ENCODE results near the gene TFCP2.

The TFCP2 gene

DNA sequence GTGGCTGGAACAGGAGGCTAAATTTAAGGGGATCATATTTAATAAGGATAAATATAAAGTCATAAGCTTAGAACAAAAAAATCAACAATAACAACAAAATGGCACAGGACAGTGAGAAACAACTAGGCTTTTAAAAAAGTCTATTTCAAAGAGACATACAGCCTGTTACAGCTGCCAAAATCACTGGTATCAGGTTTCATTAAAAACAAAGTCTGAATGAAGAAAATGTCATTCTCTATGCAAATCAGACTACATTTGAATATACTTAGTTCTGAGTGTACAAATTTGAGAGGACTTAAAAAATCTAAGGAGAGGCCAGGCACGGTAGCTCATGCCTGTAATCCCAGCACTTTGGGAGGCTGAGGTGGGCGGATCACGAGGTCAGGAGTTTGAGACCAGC lies 44.0 kb downstream of the TFCP2 start:
- Histone ChIP-seq H3K4me3 (ENCODE audit: low read length) (no peak overlapping the region), H3K36me3 (ENCODE audit: control insufficient read depth, insufficient read depth, low read length) (no peaks in the 10 kb centered on the region), H3K9me3 (ENCODE audit: control insufficient read depth, low read length) (no peaks in the 10 kb centered on the region), H3K9ac (ENCODE audit: low read length) (no peak overlapping the region), H3K4me1 (ENCODE audit: control insufficient read depth, insufficient read depth, low read length) (no peaks in the 10 kb centered on the region), H3K27me3 (ENCODE audit: control insufficient read depth, insufficient read depth, low read length) (no peaks in the 10 kb centered on the region)

DNA sequence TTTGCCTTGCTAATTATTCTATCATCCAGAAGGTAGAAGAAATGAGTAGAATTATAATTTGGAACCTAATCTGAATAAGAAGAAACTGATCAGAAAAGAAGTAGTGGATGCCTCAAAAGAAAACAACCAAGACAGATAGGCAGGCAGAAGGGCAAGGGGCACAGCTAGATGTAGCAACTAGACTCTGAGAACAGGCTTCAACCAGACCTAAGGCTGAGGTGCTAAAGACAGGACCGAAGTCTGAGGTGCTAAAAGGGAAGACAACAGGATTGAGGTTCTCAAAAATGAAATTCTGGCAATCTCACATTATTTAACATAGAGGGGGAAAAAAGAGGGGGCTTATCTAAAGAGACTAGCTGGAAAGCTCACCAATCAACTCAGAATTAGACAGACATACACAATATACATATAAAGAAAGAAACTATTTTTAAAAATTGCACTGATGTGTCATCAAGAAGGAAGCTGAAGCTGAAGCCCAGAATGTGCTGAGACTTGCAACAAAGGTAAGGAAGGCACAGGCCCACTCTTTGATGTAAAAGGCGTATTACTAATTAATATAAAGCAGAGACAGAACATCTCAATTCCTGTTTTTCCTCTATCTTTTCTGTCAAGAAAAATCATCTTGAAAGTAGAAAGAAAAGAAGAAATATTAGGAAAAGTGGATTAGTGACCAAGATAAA lies 45.7 kb downstream of the TFCP2 start:
- Histone ChIP-seq H3K27me3 (ENCODE audit: control insufficient read depth, insufficient read depth, low read length) (no peaks in the 10 kb centered on the region), H3K9me3 (ENCODE audit: control insufficient read depth, low read length) (no peaks in the 10 kb centered on the region), H3K4me3 (ENCODE audit: low read length) (no peak overlapping the region), H3K4me1 (ENCODE audit: control insufficient read depth, insufficient read depth, low read length) (no peaks in the 10 kb centered on the region), H3K36me3 (ENCODE audit: control insufficient read depth, insufficient read depth, low read length) (no peaks in the 10 kb centered on the region), H3K9ac (ENCODE audit: low read length) (no peak overlapping the region)

DNA sequence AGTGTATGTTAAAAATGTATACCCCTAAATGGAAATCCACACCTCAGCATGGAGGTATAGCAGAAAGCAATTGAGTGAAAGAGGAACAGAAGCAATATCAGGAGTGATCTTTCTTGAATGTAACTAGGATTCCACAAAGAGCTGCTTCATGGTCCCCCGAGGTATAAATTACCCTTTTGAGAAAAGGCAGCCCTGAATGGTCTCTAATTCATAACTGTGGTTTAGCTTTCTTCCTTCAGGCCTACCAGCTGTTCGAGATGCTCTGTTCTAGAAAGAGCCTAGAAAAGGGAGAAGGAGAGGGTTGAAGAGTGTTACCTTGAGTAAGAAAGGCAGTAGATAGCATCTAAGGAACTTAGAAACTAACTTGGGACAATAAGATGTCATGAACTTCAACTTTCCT lies 46.6 kb downstream of the TFCP2 start:
- H3K9ac ChIP-seq (ENCODE audit: low read length): no peak overlapping the region
- no peaks in the 10 kb centered on the region for H3K4me1 ChIP-seq (ENCODE audit: control insufficient read depth, insufficient read depth, low read length)
- H3K27me3 ChIP-seq (ENCODE audit: control insufficient read depth, insufficient read depth, low read length): no peaks in the 10 kb centered on the region
- no peaks in the 10 kb centered on the region for H3K36me3 ChIP-seq (ENCODE audit: control insufficient read depth, insufficient read depth, low read length)
- H3K4me3 ChIP-seq (ENCODE audit: low read length): no peak overlapping the region
- no peaks in the 10 kb centered on the region for H3K9me3 ChIP-seq (ENCODE audit: control insufficient read depth, low read length)

DNA sequence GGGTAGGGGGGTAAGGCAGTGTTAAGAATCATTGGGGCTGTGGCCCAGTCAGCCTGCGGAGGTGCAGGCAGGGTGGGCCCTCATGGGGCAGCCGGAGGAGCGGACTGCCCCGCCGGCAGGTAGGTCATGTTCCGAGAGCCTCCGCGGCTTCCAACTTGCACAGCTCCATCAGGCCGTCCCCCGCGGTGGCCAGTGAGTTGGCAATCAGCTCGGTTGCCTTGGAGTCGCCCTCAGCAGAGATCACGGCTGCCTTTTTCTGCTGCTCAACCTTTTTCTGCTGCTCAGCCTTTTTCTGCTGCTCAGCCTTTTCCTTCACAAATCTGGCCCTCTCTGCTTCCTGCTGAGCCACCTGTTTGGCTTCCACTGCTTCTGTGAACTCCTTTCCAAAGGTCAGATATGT lies 48.4 kb downstream of the TFCP2 start:
- Histone ChIP-seq H3K36me3 (ENCODE audit: control insufficient read depth, insufficient read depth, low read length) (no peaks in the 10 kb centered on the region), H3K4me1 (ENCODE audit: control insufficient read depth, insufficient read depth, low read length) (no peaks in the 10 kb centered on the region), H3K9me3 (ENCODE audit: control insufficient read depth, low read length) (no peaks in the 10 kb centered on the region), H3K4me3 (ENCODE audit: low read length) (no peak overlapping the region), H3K27me3 (ENCODE audit: control insufficient read depth, insufficient read depth, low read length) (no peaks in the 10 kb centered on the region), H3K9ac (ENCODE audit: low read length) (no peak overlapping the region)

DNA sequence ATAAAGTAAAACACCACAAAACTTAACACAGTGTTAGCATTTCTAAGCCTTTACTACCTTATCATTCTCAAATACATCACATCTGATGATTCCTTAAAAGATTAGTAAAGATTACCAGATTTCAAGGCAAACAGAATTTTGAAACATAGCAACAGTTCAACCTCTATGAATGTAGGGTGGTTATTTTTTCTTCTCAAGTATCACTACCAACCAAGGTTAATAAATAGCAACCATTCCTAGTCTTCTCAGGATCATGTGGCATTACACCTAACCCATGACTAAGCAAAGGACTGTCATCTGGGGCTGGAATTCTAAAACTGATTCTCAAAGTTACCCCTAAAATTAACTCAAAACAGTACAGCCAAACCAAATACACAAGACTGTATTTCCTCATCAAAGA lies 50.1 kb downstream of the TFCP2 start:
- Histone ChIP-seq H3K4me1 (ENCODE audit: control insufficient read depth, insufficient read depth, low read length) (no peaks in the 10 kb centered on the region), H3K4me3 (ENCODE audit: low read length) (no peak overlapping the region), H3K9ac (ENCODE audit: low read length) (no peak overlapping the region), H3K27me3 (ENCODE audit: control insufficient read depth, insufficient read depth, low read length) (no peaks in the 10 kb centered on the region), H3K36me3 (ENCODE audit: control insufficient read depth, insufficient read depth, low read length) (no peaks in the 10 kb centered on the region), H3K9me3 (ENCODE audit: control insufficient read depth, low read length) (no peaks in the 10 kb centered on the region)

DNA sequence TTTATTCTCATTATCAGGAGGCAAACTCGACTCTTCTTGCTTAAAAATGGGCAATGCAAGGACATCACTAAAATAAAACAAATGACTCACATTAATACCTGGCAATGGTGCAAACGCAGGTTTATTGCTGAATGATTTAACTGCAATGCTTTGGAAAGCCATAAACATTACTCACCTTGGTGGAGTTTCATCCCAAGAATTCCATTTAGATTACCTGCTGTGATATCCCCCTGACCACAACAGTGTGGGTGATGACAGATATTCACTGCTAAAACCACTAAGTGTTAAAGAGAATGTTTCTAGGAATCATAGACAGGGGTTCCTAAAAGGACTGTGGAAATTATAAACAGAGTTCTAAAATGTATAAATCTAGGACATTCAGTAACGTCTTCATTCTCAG lies 54.2 kb downstream of the TFCP2 start:
- Histone ChIP-seq H3K27me3 (ENCODE audit: control insufficient read depth, insufficient read depth, low read length) (no peaks in the 10 kb centered on the region), H3K36me3 (ENCODE audit: control insufficient read depth, insufficient read depth, low read length) (no peaks in the 10 kb centered on the region), H3K4me3 (ENCODE audit: low read length) (no peak overlapping the region), H3K4me1 (ENCODE audit: control insufficient read depth, insufficient read depth, low read length) (no peaks in the 10 kb centered on the region), H3K9me3 (ENCODE audit: control insufficient read depth, low read length) (no peaks in the 10 kb centered on the region), H3K9ac (ENCODE audit: low read length) (no peak overlapping the region)

DNA sequence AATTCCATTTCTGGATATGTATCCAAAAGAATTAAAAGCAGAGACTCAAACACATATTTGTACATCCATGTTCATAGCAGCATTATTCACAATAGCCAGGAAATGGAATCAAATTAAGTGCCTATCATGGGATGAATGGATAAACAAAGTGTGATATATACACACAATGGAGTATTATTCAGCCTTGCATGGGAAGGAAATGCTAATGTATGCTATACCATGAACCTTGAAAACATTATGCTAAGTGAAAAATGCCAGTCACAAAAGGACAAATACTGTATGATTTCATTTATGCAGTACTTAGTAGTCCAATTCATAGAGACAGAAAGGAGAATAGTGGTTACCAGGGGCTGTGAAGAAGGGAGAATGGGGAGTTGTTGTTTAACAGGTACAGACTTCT lies 57.4 kb downstream of the TFCP2 start:
- Histone ChIP-seq H3K27me3 (ENCODE audit: control insufficient read depth, insufficient read depth, low read length) (no peaks in the 10 kb centered on the region), H3K36me3 (ENCODE audit: control insufficient read depth, insufficient read depth, low read length) (peaks cover 2% of the 10 kb centered on the region), H3K9me3 (ENCODE audit: control insufficient read depth, low read length) (no peaks in the 10 kb centered on the region), H3K4me1 (ENCODE audit: control insufficient read depth, insufficient read depth, low read length) (no peaks in the 10 kb centered on the region), H3K9ac (ENCODE audit: low read length) (no peak overlapping the region), H3K4me3 (ENCODE audit: low read length) (no peak overlapping the region)

DNA sequence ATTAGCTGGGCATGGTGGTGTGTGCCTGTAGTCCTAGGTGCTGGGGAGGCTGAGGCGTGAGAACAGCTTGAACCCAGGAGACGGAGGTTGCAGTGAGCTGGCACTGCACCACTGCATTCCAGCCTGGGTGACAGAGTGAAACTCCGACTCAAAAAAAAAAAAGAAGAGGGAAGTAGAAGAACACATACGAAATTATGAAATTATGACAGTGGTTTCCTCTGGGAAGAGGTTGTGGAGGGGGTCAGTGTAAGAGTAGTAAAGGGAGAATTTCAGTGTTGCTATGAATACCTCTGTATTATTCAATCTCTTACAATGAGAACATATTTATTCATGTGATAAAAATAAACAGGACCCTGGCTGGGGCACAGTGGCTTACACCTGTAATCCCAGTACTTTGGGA lies 64.8 kb downstream of the TFCP2 start:
- Histone ChIP-seq H3K27me3 (ENCODE audit: control insufficient read depth, insufficient read depth, low read length) (no peaks in the 10 kb centered on the region), H3K4me1 (ENCODE audit: control insufficient read depth, insufficient read depth, low read length) (no peaks in the 10 kb centered on the region), H3K4me3 (ENCODE audit: low read length) (no peak overlapping the region), H3K9ac (ENCODE audit: low read length) (no peak overlapping the region), H3K9me3 (ENCODE audit: control insufficient read depth, low read length) (no peaks in the 10 kb centered on the region), H3K36me3 (ENCODE audit: control insufficient read depth, insufficient read depth, low read length) (peaks cover 11% of the 10 kb centered on the region)

DNA sequence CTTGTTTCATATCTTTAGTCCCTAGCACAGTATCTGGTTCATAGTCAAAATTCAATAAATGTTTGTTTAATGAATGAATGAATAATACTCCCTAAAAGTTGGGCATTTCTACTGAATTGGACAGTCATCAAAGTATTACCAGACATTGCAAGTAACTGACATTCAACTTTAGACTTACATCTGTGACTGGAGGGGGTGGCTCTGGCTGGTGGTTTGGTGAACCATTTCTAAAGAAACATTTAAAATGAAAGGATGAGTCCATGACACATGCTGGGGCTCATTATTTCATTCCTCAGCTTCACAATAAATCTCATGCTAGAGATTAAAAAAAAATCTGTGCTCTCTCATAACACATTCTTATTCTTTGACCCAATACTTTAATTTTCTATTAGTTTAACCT lies 69.0 kb downstream of the TFCP2 start:
- Histone ChIP-seq H3K36me3 (ENCODE audit: control insufficient read depth, insufficient read depth, low read length) (peaks cover 5% of the 10 kb centered on the region), H3K4me1 (ENCODE audit: control insufficient read depth, insufficient read depth, low read length) (no peaks in the 10 kb centered on the region), H3K9ac (ENCODE audit: low read length) (no peak overlapping the region), H3K27me3 (ENCODE audit: control insufficient read depth, insufficient read depth, low read length) (no peaks in the 10 kb centered on the region), H3K4me3 (ENCODE audit: low read length) (no peak overlapping the region), H3K9me3 (ENCODE audit: control insufficient read depth, low read length) (no peaks in the 10 kb centered on the region)

DNA sequence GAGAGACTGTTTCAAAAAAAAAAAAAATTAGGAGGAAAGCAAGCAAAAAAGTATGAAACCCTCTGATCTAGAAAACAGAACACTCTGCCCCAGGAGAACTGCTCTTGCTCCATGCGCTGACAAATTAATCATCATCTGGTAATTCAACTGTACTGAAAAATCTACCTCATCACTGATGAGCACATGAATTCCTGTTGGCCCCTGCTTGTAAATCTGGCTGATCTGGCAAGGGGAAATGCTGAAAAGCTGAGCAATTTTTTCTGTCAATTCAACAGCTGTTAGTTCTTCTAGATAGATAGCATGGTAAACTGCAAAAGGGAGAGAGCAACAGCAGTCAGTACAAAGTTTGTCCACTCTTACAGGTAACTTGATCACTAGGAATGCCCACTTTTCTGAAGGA lies 74.3 kb downstream of the TFCP2 start:
- no peak overlapping the region for H3K4me3 ChIP-seq (ENCODE audit: low read length)
- H3K9ac ChIP-seq (ENCODE audit: low read length): no peak overlapping the region
- no peaks in the 10 kb centered on the region for H3K4me1 ChIP-seq (ENCODE audit: control insufficient read depth, insufficient read depth, low read length)
- no peaks in the 10 kb centered on the region for H3K36me3 ChIP-seq (ENCODE audit: control insufficient read depth, insufficient read depth, low read length)
- H3K27me3 ChIP-seq (ENCODE audit: control insufficient read depth, insufficient read depth, low read length): no peaks in the 10 kb centered on the region
- no peaks in the 10 kb centered on the region for H3K9me3 ChIP-seq (ENCODE audit: control insufficient read depth, low read length)

DNA sequence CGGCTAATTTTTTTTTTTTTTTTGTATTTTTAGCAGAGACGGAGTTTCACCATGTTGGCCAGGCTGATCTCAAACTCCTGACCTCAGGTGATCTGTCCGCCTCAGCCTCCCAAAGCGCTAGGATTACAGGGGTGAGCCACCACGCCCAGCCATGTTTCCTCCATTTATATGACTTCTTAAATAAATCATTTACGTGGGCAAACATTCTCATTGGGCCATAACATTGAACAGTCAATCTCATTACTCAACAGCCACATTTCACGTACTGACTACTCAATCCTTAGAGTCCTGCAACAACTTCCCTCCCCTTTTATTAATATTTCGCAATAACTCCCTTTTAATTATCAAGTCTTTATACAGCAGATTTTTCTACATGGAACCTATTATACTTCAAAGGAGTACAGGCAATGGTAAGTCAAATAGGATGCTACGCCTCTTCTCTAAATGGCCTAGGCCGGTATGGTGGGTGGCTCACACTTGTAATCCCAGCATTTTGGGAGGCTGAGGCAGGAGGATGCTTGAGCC lies 82.2 kb downstream of the TFCP2 start:
- Histone ChIP-seq H3K27me3 (ENCODE audit: control insufficient read depth, insufficient read depth, low read length) (no peaks in the 10 kb centered on the region), H3K9me3 (ENCODE audit: control insufficient read depth, low read length) (no peaks in the 10 kb centered on the region), H3K36me3 (ENCODE audit: control insufficient read depth, insufficient read depth, low read length) (no peaks in the 10 kb centered on the region), H3K4me3 (ENCODE audit: low read length) (no peak overlapping the region), H3K4me1 (ENCODE audit: control insufficient read depth, insufficient read depth, low read length) (no peaks in the 10 kb centered on the region), H3K9ac (ENCODE audit: low read length) (no peak overlapping the region)

DNA sequence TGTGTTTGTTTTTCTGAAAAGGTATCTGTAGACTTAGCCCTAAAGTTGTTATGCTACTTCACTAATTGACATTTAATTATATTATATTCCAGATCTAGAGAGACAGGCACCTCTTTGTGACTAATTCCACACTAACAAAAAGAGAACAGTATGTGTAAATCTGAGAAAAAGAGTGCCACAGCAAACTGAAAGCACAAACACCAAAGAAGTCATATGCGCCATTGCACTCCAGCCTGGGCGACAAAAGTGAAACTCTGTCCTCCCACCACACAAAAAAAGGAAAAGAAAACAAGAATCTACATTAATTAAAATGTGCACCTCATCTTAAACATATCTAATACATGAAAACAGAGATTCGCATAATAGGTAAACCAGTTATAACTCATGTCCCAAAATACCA lies 85.1 kb downstream of the TFCP2 start:
- no peaks in the 10 kb centered on the region for H3K9me3 ChIP-seq (ENCODE audit: control insufficient read depth, low read length)
- no peak overlapping the region for H3K9ac ChIP-seq (ENCODE audit: low read length)
- no peak overlapping the region for H3K4me3 ChIP-seq (ENCODE audit: low read length)
- H3K4me1 ChIP-seq (ENCODE audit: control insufficient read depth, insufficient read depth, low read length): no peaks in the 10 kb centered on the region
- H3K36me3 ChIP-seq (ENCODE audit: control insufficient read depth, insufficient read depth, low read length): no peaks in the 10 kb centered on the region
- no peaks in the 10 kb centered on the region for H3K27me3 ChIP-seq (ENCODE audit: control insufficient read depth, insufficient read depth, low read length)

DNA sequence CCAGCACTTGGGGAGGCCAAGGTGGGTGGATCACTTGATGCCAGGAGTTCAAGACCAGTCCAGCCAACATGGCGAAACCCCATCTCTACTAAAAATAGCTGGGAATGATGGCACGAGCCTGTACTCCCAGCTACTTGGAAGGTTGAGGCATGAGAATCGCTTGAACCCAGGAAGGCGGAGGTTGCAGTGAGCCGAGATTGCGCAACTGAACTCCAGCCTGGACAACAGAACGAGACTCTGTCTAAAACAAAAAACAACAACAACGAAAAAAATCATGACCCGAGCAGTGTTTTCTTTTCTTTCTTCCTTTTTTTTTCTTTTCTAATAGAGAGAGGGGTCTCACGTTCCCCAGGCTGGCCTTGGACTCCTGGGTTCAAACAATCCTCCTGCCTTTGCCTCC lies 86.0 kb downstream of the TFCP2 start:
- Histone ChIP-seq H3K36me3 (ENCODE audit: control insufficient read depth, insufficient read depth, low read length) (no peaks in the 10 kb centered on the region), H3K4me3 (ENCODE audit: low read length) (no peak overlapping the region), H3K9ac (ENCODE audit: low read length) (no peak overlapping the region), H3K27me3 (ENCODE audit: control insufficient read depth, insufficient read depth, low read length) (no peaks in the 10 kb centered on the region), H3K9me3 (ENCODE audit: control insufficient read depth, low read length) (no peaks in the 10 kb centered on the region), H3K4me1 (ENCODE audit: control insufficient read depth, insufficient read depth, low read length) (peaks cover 4% of the 10 kb centered on the region)
